ENCODE results near the gene WDR1. TPM values are rescaled to one million over a fixed set of nuclear protein-coding genes. Genes with fewer than 3 reads are reported as not detected.

The WDR1 gene
- total and polyA plus RNA-seq, 8 donors: 30.0 to 102 (median 57.7) TPM

DNA sequence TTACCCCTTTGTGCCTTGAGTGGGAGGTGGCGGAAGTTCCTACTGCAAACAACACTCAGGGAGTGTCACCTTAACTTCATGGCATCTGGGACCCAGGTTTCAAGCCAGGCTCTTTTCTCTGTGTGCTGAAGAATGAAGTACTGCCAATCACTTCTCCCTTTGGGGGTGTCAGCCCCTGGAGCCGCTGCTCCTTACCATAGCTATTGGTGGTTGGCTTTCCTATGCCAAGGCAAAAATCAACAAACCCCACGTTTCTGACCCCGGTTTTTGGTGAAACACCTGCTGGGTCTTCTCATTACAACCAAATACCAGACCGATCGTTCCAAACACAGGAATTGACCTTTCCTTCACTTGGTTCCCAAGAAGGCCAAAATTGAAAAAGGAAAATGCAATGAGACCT is 75.6 kb downstream of the WDR1 start:
- DNase-seq (no peak), ATAC-seq (no peak), FAIRE-seq (no peak)
- H3K27ac ChIP-seq: no peak overlapping the region
- H3K4me3 ChIP-seq: no peak overlapping the region
- no peaks in the 10 kb centered on the region for H3K27me3 ChIP-seq
- 72 to 82% methylated on average over 6 of the region's 6 CpGs for WGBS, 2 donors
- no peaks in the 10 kb centered on the region for H3K4me1 ChIP-seq
- intact Hi-C loops (cut with DNase I): no loop called here
- TF ChIP-seq, protein P1, sequence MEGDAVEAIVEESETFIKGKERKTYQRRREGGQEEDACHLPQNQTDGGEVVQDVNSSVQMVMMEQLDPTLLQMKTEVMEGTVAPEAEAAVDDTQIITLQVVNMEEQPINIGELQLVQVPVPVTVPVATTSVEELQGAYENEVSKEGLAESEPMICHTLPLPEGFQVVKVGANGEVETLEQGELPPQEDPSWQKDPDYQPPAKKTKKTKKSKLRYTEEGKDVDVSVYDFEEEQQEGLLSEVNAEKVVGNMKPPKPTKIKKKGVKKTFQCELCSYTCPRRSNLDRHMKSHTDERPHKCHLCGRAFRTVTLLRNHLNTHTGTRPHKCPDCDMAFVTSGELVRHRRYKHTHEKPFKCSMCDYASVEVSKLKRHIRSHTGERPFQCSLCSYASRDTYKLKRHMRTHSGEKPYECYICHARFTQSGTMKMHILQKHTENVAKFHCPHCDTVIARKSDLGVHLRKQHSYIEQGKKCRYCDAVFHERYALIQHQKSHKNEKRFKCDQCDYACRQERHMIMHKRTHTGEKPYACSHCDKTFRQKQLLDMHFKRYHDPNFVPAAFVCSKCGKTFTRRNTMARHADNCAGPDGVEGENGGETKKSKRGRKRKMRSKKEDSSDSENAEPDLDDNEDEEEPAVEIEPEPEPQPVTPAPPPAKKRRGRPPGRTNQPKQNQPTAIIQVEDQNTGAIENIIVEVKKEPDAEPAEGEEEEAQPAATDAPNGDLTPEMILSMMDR (IDR thresholded peaks at IDR 0.05): no peak
- H3K9me3 ChIP-seq: no peaks in the 10 kb centered on the region
- H3K36me3 ChIP-seq: no peaks in the 10 kb centered on the region

DNA sequence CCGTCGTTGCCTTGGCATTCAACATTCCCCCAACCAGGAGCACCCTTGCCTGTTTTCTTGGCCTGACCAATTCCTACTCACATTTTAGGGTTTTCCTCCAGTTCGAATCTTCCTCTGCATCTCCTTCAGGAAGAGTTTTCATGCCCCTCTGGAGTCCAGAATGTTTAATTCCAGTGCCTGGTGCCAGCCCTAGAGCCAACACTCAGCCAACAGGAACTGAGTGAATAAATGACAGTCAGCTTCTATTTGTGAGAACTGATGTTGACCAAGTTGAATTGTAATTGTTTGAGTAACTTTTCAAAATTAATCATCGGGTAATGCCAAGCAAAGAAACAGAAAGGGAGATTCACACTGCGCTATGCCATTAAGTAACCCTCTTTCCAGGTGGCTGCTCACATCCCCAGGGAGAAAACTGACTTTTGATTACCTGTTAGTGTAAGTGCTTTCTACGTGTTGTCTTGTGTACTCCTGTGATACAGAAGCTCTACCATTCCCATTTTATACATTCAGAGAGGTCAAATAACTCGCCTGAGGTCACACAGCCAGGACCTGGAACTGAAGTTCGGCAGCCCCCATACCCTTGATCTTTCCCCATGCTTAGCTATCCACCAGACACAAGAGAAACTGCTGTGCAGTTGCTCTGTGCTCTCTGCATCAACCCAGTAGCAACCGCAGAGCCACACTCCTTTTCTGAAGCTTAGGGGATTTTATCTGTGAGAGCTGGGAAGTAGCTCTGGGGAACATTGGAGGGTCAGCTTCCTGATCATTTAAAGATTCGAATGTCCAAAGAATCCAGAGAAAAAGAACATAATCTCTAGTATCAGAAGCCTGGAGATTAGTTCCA is 76.3 kb downstream of the WDR1 start:
- Histone ChIP-seq H3K4me3 (no peak overlapping the region), H3K36me3 (no peaks in the 10 kb centered on the region), H3K27ac (no peak overlapping the region), H3K9me3 (no peaks in the 10 kb centered on the region), H3K4me1 (no peaks in the 10 kb centered on the region), H3K27me3 (no peaks in the 10 kb centered on the region)
- FAIRE-seq (no peak), ATAC-seq (peak in 3 of 4 donors; percentile 32 to 50 (median 35)), DNase-seq (no peak)
- TF ChIP-seq, protein P1 (IDR thresholded peaks at IDR 0.05): no peak
- 58 to 64% methylated on average over 10 of the region's 10 CpGs for WGBS, 2 donors
- intact Hi-C loops (cut with DNase I): no loop called here

DNA sequence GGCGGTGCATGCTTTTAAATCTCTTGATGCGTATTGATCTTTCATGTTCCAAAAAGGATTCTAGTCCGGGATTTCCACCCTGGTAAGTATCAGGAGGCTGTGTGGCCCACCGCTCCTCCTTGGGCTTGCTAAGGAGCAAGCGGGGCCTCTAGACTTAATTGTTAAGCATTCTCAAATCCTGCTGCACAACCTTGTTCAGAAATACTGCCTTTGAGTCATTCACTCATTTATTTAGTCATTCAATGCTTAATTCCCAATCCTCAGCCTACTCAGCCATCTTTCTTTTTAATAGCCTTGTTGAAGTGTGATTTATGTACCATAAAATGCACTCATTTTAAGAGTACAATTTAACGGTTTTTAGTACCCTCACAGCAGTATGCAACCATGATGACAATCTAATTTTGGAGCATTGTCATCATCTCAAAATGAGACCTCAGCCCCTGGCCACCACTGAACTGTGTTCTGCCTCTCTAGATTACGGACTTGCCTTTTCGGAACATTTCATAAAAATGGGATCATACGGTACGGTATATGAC is 79.7 kb downstream of the WDR1 start:
- Histone ChIP-seq H3K27me3 (no peaks in the 10 kb centered on the region), H3K4me3 (no peak overlapping the region), H3K36me3 (no peaks in the 10 kb centered on the region), H3K27ac (no peak overlapping the region), H3K4me1 (no peaks in the 10 kb centered on the region), H3K9me3 (no peaks in the 10 kb centered on the region)
- FAIRE-seq: no peak
- 85 to 91% methylated on average over 10 of the region's 10 CpGs for WGBS, 2 donors
- no peak for DNase-seq
- TF ChIP-seq, protein P1 (IDR thresholded peaks at IDR 0.05): no peak
- intact Hi-C loops (cut with DNase I): no loop called here
- ATAC-seq: no peak

DNA sequence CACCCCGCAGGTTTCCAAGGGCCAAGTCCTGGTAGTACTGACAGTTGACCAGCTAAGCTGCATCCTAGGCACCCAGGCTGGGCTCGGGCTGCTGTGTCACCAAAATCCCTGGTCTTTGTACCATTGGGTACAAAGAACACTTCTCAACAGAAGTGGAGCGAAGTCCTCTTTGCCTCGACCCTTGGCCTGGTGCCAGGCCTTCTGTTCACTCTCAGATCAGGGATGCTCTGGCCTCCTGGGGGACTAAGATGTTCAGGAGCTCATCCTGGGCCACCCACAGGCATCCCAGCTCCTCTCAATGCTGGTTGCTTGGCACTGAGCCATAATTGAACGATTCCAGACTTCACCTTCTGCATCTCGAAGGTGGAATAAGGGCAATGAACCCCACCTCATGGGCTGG is 81.5 kb downstream of the WDR1 start:
- 59 to 60% methylated on average over 6 of the region's 6 CpGs for WGBS, 2 donors
- no peak for FAIRE-seq
- intact Hi-C loops (cut with DNase I): no loop called here

More for the DNA sequence above, 81.5 kb downstream of the WDR1 start:
- Histone ChIP-seq H3K4me1 (no peaks in the 10 kb centered on the region), H3K27me3 (no peaks in the 10 kb centered on the region), H3K4me3 (no peak overlapping the region), H3K27ac (no peak overlapping the region), H3K36me3 (no peaks in the 10 kb centered on the region), H3K9me3 (no peaks in the 10 kb centered on the region)
- DNase-seq (no peak), ATAC-seq (no peak)
- TF ChIP-seq, protein P1 (IDR thresholded peaks at IDR 0.05): no peak
